IPS-20b (cell line): Measurements from ENCODE around the gene GPR155.
A peak's percentile ranks its signal among the peaks of the same experiment; 100 is the strongest.
"Not testable (repeated sequence)": the region's sequence is repeated elsewhere in the genome, so short reads cannot be mapped to it uniquely, and the experiment has no call there.

Experiments
- H3K27ac ChIP-seq: one replicate; pipeline ENCODE4 v1.5.1; 2013; ENCODE audit warnings: low read length
- H3K27me3 ChIP-seq: 2 replicates; pipeline ENCODE4 v1.6.1; 2013; ENCODE audit warnings: mild to moderate bottlenecking, low read length, inconsistent platforms; ENCODE audit not compliant: insufficient read depth
- H3K36me3 ChIP-seq: 2 replicates; pipeline ENCODE4 v1.6.1; 2013; ENCODE audit warnings: low read depth, mild to moderate bottlenecking, inconsistent platforms, low read length, moderate library complexity; ENCODE audit not compliant: insufficient read depth
- H3K4me1 ChIP-seq: 2 replicates; pipeline ENCODE4 v1.6.1; 2013; ENCODE audit warnings: mild to moderate bottlenecking, control low read depth, inconsistent platforms, low read length, moderate library complexity; ENCODE audit not compliant: insufficient read depth
- H3K4me3 ChIP-seq: 2 replicates; pipeline ENCODE4 v1.5.1; 2013; ENCODE audit warnings: mild to moderate bottlenecking, low read length, inconsistent platforms
- H3K9ac ChIP-seq: 2 replicates; pipeline ENCODE4 v1.6.1; 2013; ENCODE audit warnings: low read depth, mild to moderate bottlenecking, inconsistent platforms, low read length, moderate library complexity
- H3K9me3 ChIP-seq: 2 replicates; pipeline ENCODE4 v1.6.1; 2013; ENCODE audit warnings: mild to moderate bottlenecking, low read depth, low read length, inconsistent platforms; ENCODE audit not compliant: insufficient read depth

GPR155 gene

DNA sequence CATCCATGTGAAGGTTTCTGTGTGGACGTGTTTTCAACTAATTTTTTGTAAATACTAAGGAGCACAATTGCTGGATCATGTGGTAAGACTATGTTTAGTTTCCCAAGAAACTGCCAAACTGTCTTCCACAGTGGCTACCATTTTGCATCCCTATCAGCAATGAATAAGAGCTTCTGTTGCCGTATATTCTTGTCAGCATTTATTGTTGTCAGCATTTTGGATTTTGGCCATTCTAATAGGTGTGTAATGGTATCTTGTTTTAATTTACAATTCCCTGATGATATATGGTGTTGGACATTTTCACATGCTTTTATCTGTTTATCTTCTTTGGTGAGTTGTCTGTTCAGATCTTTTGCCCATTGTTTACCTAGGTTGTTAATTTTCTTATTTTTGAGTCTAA is 56.8 kb downstream of the GPR155 start:
- Histone ChIP-seq H3K27me3 (no peaks in the 10 kb centered on the region), H3K36me3 (no peaks in the 10 kb centered on the region), H3K4me3 (no peak overlapping the region), H3K9me3 (no peaks in the 10 kb centered on the region; the same call in 1 of the 2 replicates), H3K4me1 (no peaks in the 10 kb centered on the region), H3K27ac (no peak overlapping the region), H3K9ac (no peak overlapping the region)

DNA sequence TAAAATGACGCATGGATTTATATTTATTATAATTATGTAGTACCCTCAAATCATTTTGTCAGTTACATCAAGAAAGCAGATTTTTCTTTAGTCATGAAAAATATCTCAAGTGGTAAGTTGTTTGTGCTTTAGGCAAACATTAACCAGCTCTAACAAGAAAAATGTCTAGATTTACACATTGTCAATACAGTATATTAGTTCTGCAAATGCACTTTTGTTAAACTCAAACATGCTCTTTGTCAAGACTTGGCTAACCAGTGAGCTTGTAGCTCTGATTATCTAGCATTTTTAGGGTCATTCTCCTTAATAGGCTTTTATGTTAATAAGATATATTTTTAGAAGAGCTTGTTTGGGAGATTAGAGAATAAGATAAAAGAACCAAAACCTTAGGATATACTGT is 58.6 kb downstream of the GPR155 start:
- no peaks in the 10 kb centered on the region for H3K27me3 ChIP-seq
- H3K27ac ChIP-seq: no peak overlapping the region
- no peaks in the 10 kb centered on the region for H3K4me1 ChIP-seq
- H3K9ac ChIP-seq: no peak overlapping the region
- no peak overlapping the region for H3K4me3 ChIP-seq
- H3K36me3 ChIP-seq: no peaks in the 10 kb centered on the region
- H3K9me3 ChIP-seq: no peaks in the 10 kb centered on the region; the same call in 1 of the 2 replicates

DNA sequence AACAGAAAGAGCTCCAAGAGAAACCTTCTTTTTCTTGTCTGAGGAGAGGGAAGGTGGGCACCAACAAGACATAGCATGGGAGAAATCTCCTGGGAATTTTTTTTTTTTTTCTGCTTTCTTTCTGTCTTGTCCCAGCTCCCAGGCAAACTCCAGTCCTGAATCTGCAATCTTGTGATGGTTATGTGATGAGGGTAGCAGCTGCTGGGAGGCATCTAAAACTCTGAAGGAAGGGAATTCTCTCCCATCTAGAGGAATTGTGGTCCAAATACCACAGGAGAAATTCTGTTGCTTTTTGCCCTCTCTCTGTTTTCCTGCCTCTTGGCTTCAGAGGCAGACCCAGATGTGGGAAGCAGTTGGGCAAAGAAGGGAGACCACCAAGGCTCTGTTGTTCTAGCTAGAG is 74.6 kb downstream of the GPR155 start:
- H3K9me3 ChIP-seq: no peaks in the 10 kb centered on the region
- no peak overlapping the region for H3K9ac ChIP-seq
- no peak overlapping the region for H3K4me3 ChIP-seq
- no peaks in the 10 kb centered on the region for H3K27me3 ChIP-seq
- H3K4me1 ChIP-seq: peaks cover 2% of the 10 kb centered on the region; the same call in 1 of the 2 replicates
- no peaks in the 10 kb centered on the region for H3K36me3 ChIP-seq
- no peak overlapping the region for H3K27ac ChIP-seq

DNA sequence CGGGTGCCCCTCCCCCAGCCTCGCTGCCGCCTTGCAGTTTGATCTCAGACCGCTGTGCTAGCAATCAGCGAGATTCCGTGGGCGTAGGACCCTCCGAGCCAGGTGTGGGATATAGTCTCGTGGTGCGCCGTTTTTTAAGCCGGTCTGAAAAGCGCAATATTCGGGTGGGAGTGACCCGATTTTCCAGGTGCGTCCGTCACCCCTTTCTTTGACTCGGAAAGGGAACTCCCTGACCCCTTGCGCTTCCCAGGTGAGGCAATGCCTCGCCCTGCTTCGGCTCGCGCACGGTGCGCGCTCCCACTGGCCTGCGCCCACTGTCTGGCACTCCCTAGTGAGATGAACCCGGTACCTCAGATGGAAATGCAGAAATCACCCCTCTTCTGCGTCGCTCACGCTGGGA is 76.8 kb downstream of the GPR155 start:
- H3K27ac ChIP-seq, H3K27me3 ChIP-seq, H3K9me3 ChIP-seq, H3K4me1 ChIP-seq, H3K36me3 ChIP-seq: not testable (repeated sequence)
- Histone ChIP-seq H3K9ac (peak overlapping the region; percentile 76), H3K4me3 (peak overlapping the region; percentile 74)

DNA sequence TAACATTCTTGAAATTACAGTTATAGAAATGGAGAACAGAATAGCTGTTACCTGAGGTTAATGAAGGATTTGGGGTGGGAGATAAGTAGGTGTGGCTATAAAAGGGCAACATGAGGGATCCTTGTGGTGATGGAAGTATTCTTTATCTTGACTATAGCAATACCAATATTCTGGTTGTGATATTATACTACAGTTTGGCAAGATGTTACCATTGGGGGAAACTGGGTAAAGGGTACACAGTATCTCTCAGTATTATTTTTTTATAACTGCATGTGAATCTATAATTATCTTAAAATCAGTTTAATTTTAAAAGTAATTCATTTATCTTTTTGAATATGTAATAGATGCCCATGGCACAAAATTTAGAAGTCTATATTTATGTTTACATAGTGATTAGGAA is 83.2 kb downstream of the GPR155 start:
- Histone ChIP-seq H3K9ac (no peak overlapping the region), H3K4me1 (no peaks in the 10 kb centered on the region)

DNA sequence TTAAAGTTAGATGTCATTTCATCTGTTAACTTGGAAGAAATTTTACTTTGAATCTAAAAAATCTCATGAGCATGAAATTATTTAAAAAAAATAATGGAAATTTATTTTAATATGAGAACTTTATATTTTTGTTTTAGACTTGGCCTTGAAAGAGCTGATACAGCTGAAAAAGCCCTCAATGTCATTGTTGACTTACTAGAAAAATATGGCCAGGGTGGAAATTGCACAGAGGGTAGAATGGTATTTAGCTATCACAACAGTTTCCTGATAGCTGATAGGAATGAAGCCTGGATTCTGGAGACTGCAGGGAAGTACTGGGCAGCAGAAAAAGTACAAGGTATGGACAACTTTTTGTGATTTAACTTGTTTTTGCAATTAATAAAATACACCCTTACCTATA is 86.0 kb downstream of the GPR155 start:
- Histone ChIP-seq H3K36me3 (no peaks in the 10 kb centered on the region), H3K4me3 (no peak overlapping the region), H3K27ac (no peak overlapping the region), H3K9me3 (no peaks in the 10 kb centered on the region), H3K4me1 (no peaks in the 10 kb centered on the region), H3K9ac (no peak overlapping the region), H3K27me3 (no peaks in the 10 kb centered on the region)

More for the DNA sequence above, 83.2 kb downstream of the GPR155 start:
- H3K4me3 ChIP-seq: no peak overlapping the region
- H3K36me3 ChIP-seq: no peaks in the 10 kb centered on the region
- no peaks in the 10 kb centered on the region for H3K27me3 ChIP-seq
- no peaks in the 10 kb centered on the region for H3K9me3 ChIP-seq
- H3K27ac ChIP-seq: no peak overlapping the region

DNA sequence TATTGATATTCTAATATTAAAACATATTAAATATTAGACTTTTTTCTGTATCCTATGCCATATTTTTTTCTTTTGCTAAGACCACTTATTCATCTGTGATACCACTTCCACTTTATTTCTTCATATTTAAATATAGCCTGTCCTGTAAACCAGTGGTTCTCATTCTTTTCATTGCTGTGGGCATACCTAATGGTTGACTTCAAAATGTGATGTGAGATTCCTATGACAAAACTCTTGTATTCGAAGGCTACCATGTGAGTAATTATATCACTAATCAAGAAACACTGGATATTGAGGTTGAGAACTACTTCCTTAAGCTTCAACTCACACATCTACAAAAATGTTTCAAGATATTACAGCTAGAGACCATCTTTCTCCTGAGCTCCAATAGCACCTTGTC is 87.7 kb downstream of the GPR155 start:
- no peak overlapping the region for H3K27ac ChIP-seq
- H3K36me3 ChIP-seq: no peaks in the 10 kb centered on the region
- H3K9me3 ChIP-seq: no peaks in the 10 kb centered on the region
- peaks cover 4% of the 10 kb centered on the region; the same call in 1 of the 2 replicates for H3K4me1 ChIP-seq
- no peak overlapping the region for H3K4me3 ChIP-seq
- no peaks in the 10 kb centered on the region for H3K27me3 ChIP-seq
- no peak overlapping the region for H3K9ac ChIP-seq

DNA sequence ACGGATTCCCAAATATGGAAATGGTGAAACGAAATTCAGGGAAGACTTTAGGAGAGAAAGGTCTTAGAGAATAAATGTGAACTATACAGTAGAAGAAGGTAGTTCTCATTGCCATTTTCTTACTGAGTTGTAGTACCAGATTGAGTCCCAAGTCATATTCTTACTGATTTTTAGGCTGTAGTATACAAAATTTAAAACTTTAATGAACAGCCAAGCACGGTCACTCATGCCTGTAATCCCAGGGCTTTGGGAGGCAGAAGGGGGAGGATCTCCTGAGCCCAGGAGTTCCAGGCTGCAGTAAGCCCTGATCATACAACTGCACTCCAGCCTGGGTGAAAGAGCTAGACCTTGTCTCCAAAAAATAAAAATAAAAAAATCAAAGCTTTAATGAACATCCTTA is 89.1 kb downstream of the GPR155 start:
- Histone ChIP-seq H3K36me3 (no peaks in the 10 kb centered on the region), H3K4me1 (peaks cover 4% of the 10 kb centered on the region; the same call in 1 of the 2 replicates), H3K27me3 (no peaks in the 10 kb centered on the region), H3K27ac (no peak overlapping the region), H3K9ac (no peak overlapping the region), H3K9me3 (no peaks in the 10 kb centered on the region), H3K4me3 (no peak overlapping the region)

DNA sequence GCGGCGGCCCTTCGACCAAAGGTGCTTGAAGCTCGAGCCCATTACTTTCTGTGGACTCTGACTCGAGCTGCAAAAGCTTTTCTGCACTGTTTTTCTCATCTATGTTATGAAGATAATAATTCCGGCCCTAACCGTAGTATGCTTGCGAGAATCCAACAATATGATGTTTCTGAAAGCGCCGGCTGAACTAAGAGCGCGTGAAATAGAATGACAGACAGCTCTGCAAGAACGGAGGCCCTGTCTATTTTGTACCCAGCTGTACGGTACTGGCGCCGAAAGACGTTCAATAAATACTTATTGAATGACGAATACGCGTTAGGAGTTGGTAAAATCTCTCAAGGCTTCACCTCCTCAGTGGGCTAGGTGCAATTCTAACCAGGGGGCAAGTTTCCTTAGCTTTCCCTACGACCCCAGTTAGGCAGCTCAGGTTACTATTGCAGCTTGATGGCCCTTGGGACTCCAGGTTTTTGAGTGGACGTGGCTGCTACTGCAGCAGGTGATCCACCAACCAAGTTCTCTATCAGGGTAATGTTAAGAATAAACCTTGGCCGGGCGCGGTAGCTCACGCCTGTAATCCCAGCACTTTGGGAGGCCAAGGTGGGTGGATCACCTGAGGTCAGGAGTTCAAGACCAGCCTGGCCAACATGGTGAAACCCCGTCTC is 90.7 kb downstream of the GPR155 start:
- no peak overlapping the region for H3K27ac ChIP-seq
- H3K4me1 ChIP-seq: peaks cover 4% of the 10 kb centered on the region; the same call in 1 of the 2 replicates
- no peaks in the 10 kb centered on the region for H3K36me3 ChIP-seq
- H3K27me3 ChIP-seq: no peaks in the 10 kb centered on the region
- H3K4me3 ChIP-seq: peak overlapping the region; percentile 97
- H3K9me3 ChIP-seq: no peaks in the 10 kb centered on the region
- H3K9ac ChIP-seq: peak overlapping the region; percentile 29; the same call in 1 of the 2 replicates

DNA sequence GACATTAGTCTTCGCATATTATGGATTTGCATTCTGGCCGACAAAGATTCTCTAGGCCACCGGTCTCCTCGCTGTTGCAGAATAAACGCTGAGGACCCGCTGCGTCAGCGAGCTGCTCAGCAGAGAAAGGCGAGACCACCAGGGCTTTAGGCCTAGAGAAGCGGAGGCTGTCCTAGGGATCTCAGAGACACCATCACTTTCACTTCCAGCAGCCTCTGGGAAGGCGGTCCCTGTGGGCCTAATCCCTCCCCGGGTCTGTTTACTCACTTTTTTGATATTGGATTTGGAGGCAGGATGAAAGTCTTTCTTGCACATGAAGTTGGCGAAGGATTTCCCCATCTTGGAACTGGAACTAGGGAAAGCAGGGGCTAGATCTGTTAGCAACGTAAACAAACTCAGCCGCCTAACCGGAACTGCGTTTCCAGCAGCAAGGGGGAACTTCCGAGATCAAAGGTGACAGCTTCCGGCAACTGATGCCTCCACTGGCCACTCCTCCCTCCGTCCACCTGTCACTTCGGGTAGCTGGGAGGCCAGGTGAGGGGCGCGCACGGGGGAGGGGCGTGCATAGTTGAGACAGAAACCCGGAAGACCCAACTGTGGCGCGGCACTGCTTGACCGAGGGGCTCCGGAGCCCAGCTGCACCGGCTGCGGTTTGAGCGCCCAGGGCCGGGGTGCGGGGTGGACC is 91.4 kb downstream of the GPR155 start, which contains the start of gene SCRN3:
SCRN3 (plus strand) TSS at position 447 of the 685 bp plus-strand sequence. CDS start 2,554 bp downstream, outside the sequence.
- Histone ChIP-seq H3K4me3 (peak within 1 kb of the TSS; percentile 97), H3K9me3 (no peaks in the 10 kb centered on the region), H3K9ac (peak within 1 kb of the TSS; percentile 82), H3K27ac (peak within 1 kb of the TSS; percentile 54), H3K36me3 (no peaks in the 10 kb centered on the region), H3K4me1 (peaks cover 4% of the 10 kb centered on the region; the same call in 1 of the 2 replicates), H3K27me3 (no peaks in the 10 kb centered on the region)

DNA sequence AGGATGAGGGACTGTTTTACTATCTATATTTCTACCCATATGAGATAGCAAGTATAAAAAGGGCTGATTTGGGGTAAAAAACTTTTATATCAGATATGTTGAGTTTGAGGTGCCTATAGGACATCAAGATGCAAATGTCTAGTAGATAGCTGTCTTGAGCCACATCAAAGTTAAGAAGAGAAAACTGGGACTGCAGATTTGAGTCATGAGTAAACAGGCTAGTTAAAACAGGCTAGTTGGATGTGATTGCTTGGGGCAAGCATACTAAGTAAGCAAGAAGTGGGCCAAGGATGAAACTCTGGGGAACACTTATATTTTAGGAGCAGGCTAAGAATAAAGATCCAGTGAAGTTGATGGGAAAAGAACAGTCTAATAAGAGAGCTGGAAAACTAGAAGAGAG is 94.1 kb downstream of the GPR155 start:
- H3K9ac ChIP-seq: no peak overlapping the region
- no peak overlapping the region for H3K27ac ChIP-seq
- peaks cover 4% of the 10 kb centered on the region; the same call in 1 of the 2 replicates for H3K4me1 ChIP-seq
- H3K27me3 ChIP-seq: no peaks in the 10 kb centered on the region
- H3K36me3 ChIP-seq: no peaks in the 10 kb centered on the region
- H3K9me3 ChIP-seq: no peaks in the 10 kb centered on the region
- H3K4me3 ChIP-seq: no peak overlapping the region

DNA sequence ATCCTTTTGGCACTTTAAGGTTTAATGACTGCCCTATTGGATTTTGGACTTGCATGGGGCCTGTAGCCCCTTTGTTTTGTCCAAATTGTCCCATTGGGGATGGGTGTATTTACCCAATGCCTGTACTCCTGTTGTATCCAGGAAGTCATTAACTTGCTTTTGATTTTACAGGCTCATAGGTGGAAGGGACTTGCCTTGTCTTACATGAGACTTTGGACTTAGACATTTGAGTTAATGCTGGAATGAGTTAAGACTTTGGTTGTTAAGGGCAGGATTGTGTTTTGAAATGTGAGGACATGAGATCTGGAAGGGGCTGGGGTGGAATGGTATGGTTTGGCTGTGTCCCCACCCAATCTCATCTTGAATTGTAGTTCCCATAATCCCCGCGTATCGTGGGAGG is 96.5 kb downstream of the GPR155 start:
- H3K4me3 ChIP-seq, H3K27ac ChIP-seq, H3K4me1 ChIP-seq, H3K9ac ChIP-seq, H3K9me3 ChIP-seq, H3K27me3 ChIP-seq: not testable (repeated sequence)
- peaks cover 14% of the 10 kb centered on the region for H3K36me3 ChIP-seq
